ENCODE measurements around the gene RTF2. TPM values are rescaled to one million over a fixed set of nuclear protein-coding genes. Genes with fewer than 3 reads are reported as not detected.

The RTF2 gene
- total and polyA plus RNA-seq, 2 donors (not counting 1 experiment from before 2014, with no cell fraction given): 100 to 107 TPM

- no peaks in the 10 kb centered on the region for H4K20me1 ChIP-seq (ENCODE audit: control insufficient read depth, extremely low read depth, insufficient read depth, low read length)
- no peak for TF ChIP-seq CTCF (conservative IDR thresholded peaks at IDR 0.05 in 1 of 2, IDR thresholded peaks at IDR 0.05 in 1 of 2; ENCODE audit: low read depth in 1 of 2, low read length in 2 of 2)
- no peak for TF ChIP-seq EZH2 (IDR thresholded peaks at IDR 0.05; ENCODE audit: low read length, missing control alignments)
Measured at GRCh38 chr20:56537997-56538396, 69.6 kb downstream of the RTF2 start.

GRCh38 chr20:56540415-56540814 lies 72.0 kb downstream of the RTF2 start:
- Histone ChIP-seq H3K9ac (ENCODE audit: insufficient read depth, low read length) (no peak overlapping the region), H3K4me1 (ENCODE audit: control insufficient read depth, extremely low read depth, insufficient read depth, low read length) (no peaks in the 10 kb centered on the region), H4K20me1 (ENCODE audit: control insufficient read depth, extremely low read depth, insufficient read depth, low read length) (no peaks in the 10 kb centered on the region), H3K79me2 (ENCODE audit: control insufficient read depth, insufficient read depth, low read length) (no peaks in the 10 kb centered on the region), H2AFZ (ENCODE audit: low read length) (no peak overlapping the region), H3K4me2 (ENCODE audit: extremely low read depth, insufficient read depth, low read length) (no peak overlapping the region), H3K4me3 (replicated peaks in 1 of 4; ENCODE audit: control extremely low read depth in 1 of 4, insufficient read depth in 1 of 4, low read depth in 3 of 4, low read length in 4 of 4) (no peak overlapping the region), H3K36me3 (ENCODE audit: control insufficient read depth, insufficient read depth, low read length) (no peaks in the 10 kb centered on the region), H3K9me3 (ENCODE audit: control insufficient read depth, insufficient read depth, low read depth, low read length) (no peaks in the 10 kb centered on the region), H3K27ac (ENCODE audit: insufficient read depth, low read length) (no peak overlapping the region), H3K27me3 (ENCODE audit: control insufficient read depth, insufficient read depth, low read length) (no peaks in the 10 kb centered on the region)
- DNase-seq (ENCODE audit: low read depth in 2 of 2): peak in 1 of 2 donors; percentile 8
- TF ChIP-seq CTCF (conservative IDR thresholded peaks at IDR 0.05 in 1 of 2, IDR thresholded peaks at IDR 0.05 in 1 of 2; ENCODE audit: low read depth in 1 of 2, low read length in 2 of 2) (no peak), EZH2 (IDR thresholded peaks at IDR 0.05; ENCODE audit: low read length, missing control alignments) (no peak)

More at GRCh38 chr20:56537997-56538396, 69.6 kb downstream of the RTF2 start:
- Histone ChIP-seq H3K9me3 (ENCODE audit: control insufficient read depth, insufficient read depth, low read depth, low read length) (no peaks in the 10 kb centered on the region), H3K36me3 (ENCODE audit: control insufficient read depth, insufficient read depth, low read length) (no peaks in the 10 kb centered on the region), H3K27ac (ENCODE audit: insufficient read depth, low read length) (no peak overlapping the region), H3K4me3 (replicated peaks in 1 of 4; ENCODE audit: control extremely low read depth in 1 of 4, insufficient read depth in 1 of 4, low read depth in 3 of 4, low read length in 4 of 4) (no peak overlapping the region), H2AFZ (ENCODE audit: low read length) (no peak overlapping the region), H3K4me1 (ENCODE audit: control insufficient read depth, extremely low read depth, insufficient read depth, low read length) (no peaks in the 10 kb centered on the region), H3K79me2 (ENCODE audit: control insufficient read depth, insufficient read depth, low read length) (no peaks in the 10 kb centered on the region), H3K4me2 (ENCODE audit: extremely low read depth, insufficient read depth, low read length) (no peak overlapping the region), H3K9ac (ENCODE audit: insufficient read depth, low read length) (no peak overlapping the region), H3K27me3 (ENCODE audit: control insufficient read depth, insufficient read depth, low read length) (no peaks in the 10 kb centered on the region)
- no peak for DNase-seq (ENCODE audit: low read depth in 2 of 2)

DNA sequence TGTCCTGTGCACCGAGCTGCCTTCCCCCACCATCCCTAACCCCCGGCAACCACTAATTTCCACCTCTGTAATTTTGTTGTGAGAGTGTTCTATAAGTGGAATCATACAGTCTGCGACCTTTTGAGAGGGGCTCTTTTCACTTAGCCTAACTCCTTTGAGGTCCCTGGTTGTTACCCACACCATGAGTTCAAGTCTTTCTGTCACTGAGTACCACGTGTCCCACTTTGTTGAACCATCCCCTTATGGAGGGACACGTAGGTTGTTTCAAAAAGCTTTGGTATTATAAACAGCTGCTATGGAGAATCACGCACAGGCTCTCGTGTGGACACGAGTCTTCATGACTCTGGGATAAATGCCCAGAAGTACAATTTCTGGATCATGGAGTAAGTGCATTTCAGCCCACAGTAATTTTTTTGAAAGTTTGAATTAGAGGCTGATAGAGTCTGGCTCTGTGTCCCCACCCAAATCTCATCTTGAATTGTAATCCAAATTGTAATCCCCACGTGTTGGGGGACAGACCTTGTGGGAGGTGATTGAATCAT lies 74.1 kb downstream of the RTF2 start:
- Histone ChIP-seq H3K27ac (ENCODE audit: insufficient read depth, low read length) (no peak overlapping the region), H3K9ac (ENCODE audit: insufficient read depth, low read length) (no peak overlapping the region), H3K4me3 (replicated peaks in 1 of 4; ENCODE audit: control extremely low read depth in 1 of 4, insufficient read depth in 1 of 4, low read depth in 3 of 4, low read length in 4 of 4) (no peak overlapping the region), H3K79me2 (ENCODE audit: control insufficient read depth, insufficient read depth, low read length) (no peaks in the 10 kb centered on the region), H3K9me3 (ENCODE audit: control insufficient read depth, insufficient read depth, low read depth, low read length) (no peaks in the 10 kb centered on the region), H3K36me3 (ENCODE audit: control insufficient read depth, insufficient read depth, low read length) (no peaks in the 10 kb centered on the region), H3K27me3 (ENCODE audit: control insufficient read depth, insufficient read depth, low read length) (no peaks in the 10 kb centered on the region), H2AFZ (ENCODE audit: low read length) (no peak overlapping the region), H3K4me1 (ENCODE audit: control insufficient read depth, extremely low read depth, insufficient read depth, low read length) (no peaks in the 10 kb centered on the region), H3K4me2 (ENCODE audit: extremely low read depth, insufficient read depth, low read length) (no peak overlapping the region), H4K20me1 (ENCODE audit: control insufficient read depth, extremely low read depth, insufficient read depth, low read length) (no peaks in the 10 kb centered on the region)
- TF ChIP-seq CTCF (conservative IDR thresholded peaks at IDR 0.05 in 1 of 2, IDR thresholded peaks at IDR 0.05 in 1 of 2; ENCODE audit: low read depth in 1 of 2, low read length in 2 of 2) (no peak), EZH2 (IDR thresholded peaks at IDR 0.05; ENCODE audit: low read length, missing control alignments) (no peak)
- no peak for DNase-seq (ENCODE audit: low read depth in 2 of 2)
